MM.1S (cell line): Measurements from ENCODE around the gene FUOM.

ENCODE experiments used
- DNase-seq: peaks from one replicate; pipeline ENCODE4 v3.0.0-alpha.2; 2015
- H2AFZ ChIP-seq: fragments of 300-600 bp; sonication (generic); 2 replicates; pipeline ENCODE4 v1.6.0; 2016; ENCODE audit warnings: antibody characterized with exemption, low read length
- H3F3A ChIP-seq: fragments of 300-600 bp; sonication (generic); 2 replicates; pipeline ENCODE4 v1.6.1; 2016; ENCODE audit warnings: mild to moderate bottlenecking, antibody characterized with exemption, low read length, moderate library complexity, mixed read lengths; ENCODE audit not compliant: insufficient read depth
- H3K27ac ChIP-seq: fragments of 300-600 bp; sonication (generic); 2 replicates; pipeline ENCODE4 v1.5.1; 2016; ENCODE audit warnings: mild to moderate bottlenecking, low read length
- H3K27me3 ChIP-seq: fragments of 300-600 bp; sonication (generic); replicated peaks from 2 replicates; pipeline ENCODE4 v1.6.0; 2016; ENCODE audit warnings: low read length; ENCODE audit not compliant: insufficient read depth
- H3K36me3 ChIP-seq: fragments of 300-600 bp; sonication (generic); replicated peaks from 2 replicates; pipeline ENCODE4 v1.6.1; 2016; ENCODE audit warnings: mild to moderate bottlenecking, low read length, mixed read lengths; ENCODE audit not compliant: insufficient read depth
- H3K4me1 ChIP-seq: fragments of 300-600 bp; sonication (generic); 2 replicates; pipeline ENCODE4 v1.6.1; 2016; ENCODE audit warnings: low read length, mixed read lengths
- H3K4me2 ChIP-seq: fragments of 300-600 bp; sonication (generic); 2 replicates; pipeline ENCODE4 v1.6.0; 2016; ENCODE audit warnings: low read depth, low read length
- H3K4me3 ChIP-seq: fragments of 300-600 bp; sonication (generic); 2 replicates; pipeline ENCODE4 v1.5.1; 2016; ENCODE audit warnings: low read length, mixed read lengths
- H3K79me2 ChIP-seq: fragments of 300-600 bp; sonication (generic); 2 replicates; pipeline ENCODE4 v1.6.1; 2016; ENCODE audit warnings: mixed run types, low read length, mixed read lengths
- H3K9ac ChIP-seq: fragments of 300-600 bp; sonication (generic); 2 replicates; pipeline ENCODE4 v1.6.1; 2016; ENCODE audit warnings: low read length, mixed read lengths
- H3K9me2 ChIP-seq: fragments of 300-600 bp; sonication (generic); replicated peaks from 2 replicates; pipeline ENCODE4 v1.6.1; 2016; ENCODE audit warnings: mild to moderate bottlenecking, low read length, mixed read lengths; ENCODE audit not compliant: insufficient read depth
- H3K9me3 ChIP-seq: fragments of 300-600 bp; sonication (generic); replicated peaks from 2 replicates; pipeline ENCODE4 v1.6.1; 2016; ENCODE audit warnings: mild to moderate bottlenecking, low read length, mixed read lengths; ENCODE audit not compliant: insufficient read depth
- H4K20me1 ChIP-seq: fragments of 300-600 bp; sonication (generic); 2 replicates; pipeline ENCODE4 v1.6.1; 2016; ENCODE audit warnings: mild to moderate bottlenecking, low read length, moderate library complexity, mixed read lengths; ENCODE audit not compliant: insufficient read depth
- EZH2 ChIP-seq: fragments of 300-600 bp; sonication (generic); optimal IDR thresholded peaks from 2 replicates; pipeline ENCODE3; 2017; ENCODE audit warnings: low read depth, mild to moderate bottlenecking, antibody characterized with exemption, low read length, mixed read lengths
- EZH2phosphoT487 ChIP-seq: fragments of 300-600 bp; sonication (generic); IDR thresholded peaks from 2 replicates; pipeline ENCODE4 v1.6.1; 2018; ENCODE audit warnings: antibody characterized with exemption, low read length
- TF ChIP-seq, protein P1 (sequence below): fragments of 300-600 bp; sonication (generic); IDR thresholded peaks from 2 replicates; pipeline ENCODE4 v1.5.1; 2016; ENCODE audit warnings: antibody characterized with exemption, low read length, mixed read lengths

FUOM gene

DNA sequence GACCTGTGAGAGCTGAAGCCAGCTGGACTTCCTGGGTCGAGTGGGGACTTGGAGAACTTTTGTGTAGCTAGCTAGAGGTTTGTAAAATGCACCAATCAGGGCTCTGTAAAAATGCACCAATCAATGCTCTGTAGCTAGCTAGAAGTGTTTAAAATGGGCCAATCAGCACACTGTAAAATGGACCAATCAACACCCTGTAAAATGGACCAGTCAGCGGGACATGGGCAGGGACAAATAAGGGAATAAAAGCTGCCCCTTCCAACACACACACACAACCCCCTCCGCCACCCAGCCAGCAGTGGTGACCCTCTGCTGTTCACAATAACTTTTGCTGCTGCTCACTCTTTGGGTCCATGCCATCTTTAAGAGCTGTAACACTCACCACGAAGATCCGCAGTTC is 42.0 kb downstream of the FUOM start:
- H3K4me3 ChIP-seq = no peak overlapping the region
- no peaks in the 10 kb centered on the region for H4K20me1 ChIP-seq
- no peaks in the 10 kb centered on the region for H3K9me2 ChIP-seq
- H3F3A ChIP-seq = no peaks in the 10 kb centered on the region
- no peaks in the 10 kb centered on the region for H3K9me3 ChIP-seq
- no peak overlapping the region for H3K9ac ChIP-seq
- H3K4me1 ChIP-seq = no peaks in the 10 kb centered on the region
- H3K27me3 ChIP-seq = no peaks in the 10 kb centered on the region
- no peaks in the 10 kb centered on the region for H3K36me3 ChIP-seq
- H2AFZ ChIP-seq = no peak overlapping the region
- no peak for DNase-seq
- H3K27ac ChIP-seq = no peak overlapping the region
- TF ChIP-seq, protein P1, sequence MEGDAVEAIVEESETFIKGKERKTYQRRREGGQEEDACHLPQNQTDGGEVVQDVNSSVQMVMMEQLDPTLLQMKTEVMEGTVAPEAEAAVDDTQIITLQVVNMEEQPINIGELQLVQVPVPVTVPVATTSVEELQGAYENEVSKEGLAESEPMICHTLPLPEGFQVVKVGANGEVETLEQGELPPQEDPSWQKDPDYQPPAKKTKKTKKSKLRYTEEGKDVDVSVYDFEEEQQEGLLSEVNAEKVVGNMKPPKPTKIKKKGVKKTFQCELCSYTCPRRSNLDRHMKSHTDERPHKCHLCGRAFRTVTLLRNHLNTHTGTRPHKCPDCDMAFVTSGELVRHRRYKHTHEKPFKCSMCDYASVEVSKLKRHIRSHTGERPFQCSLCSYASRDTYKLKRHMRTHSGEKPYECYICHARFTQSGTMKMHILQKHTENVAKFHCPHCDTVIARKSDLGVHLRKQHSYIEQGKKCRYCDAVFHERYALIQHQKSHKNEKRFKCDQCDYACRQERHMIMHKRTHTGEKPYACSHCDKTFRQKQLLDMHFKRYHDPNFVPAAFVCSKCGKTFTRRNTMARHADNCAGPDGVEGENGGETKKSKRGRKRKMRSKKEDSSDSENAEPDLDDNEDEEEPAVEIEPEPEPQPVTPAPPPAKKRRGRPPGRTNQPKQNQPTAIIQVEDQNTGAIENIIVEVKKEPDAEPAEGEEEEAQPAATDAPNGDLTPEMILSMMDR = no peak
- TF ChIP-seq EZH2 (no peak), EZH2phosphoT487 (no peak)
- no peak overlapping the region for H3K4me2 ChIP-seq
- no peaks in the 10 kb centered on the region for H3K79me2 ChIP-seq

DNA sequence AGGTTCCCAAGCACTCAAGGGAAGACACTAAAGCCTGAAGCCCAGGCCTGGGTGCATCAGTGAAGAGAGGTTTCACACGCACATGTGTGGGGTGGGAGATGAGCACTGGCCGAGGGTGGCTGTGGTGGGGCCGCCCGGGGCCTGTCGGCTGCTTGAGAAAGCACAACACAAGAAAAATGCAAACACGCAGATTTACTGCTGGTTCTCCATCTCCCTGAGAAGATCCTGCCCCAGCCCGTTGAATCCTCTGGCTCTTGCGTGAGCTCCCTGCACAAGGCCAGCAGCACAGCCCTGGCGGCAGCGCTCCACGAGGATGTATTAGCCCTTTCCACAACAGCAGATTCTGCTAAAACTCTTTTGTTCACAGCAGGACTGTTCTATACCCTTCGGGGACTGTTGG is 42.9 kb downstream of the FUOM start:
- no peaks in the 10 kb centered on the region for H3F3A ChIP-seq
- DNase-seq = no peak
- TF ChIP-seq EZH2phosphoT487 = no peak
- no peak for TF ChIP-seq EZH2
- TF ChIP-seq, protein P1 = no peak

DNA sequence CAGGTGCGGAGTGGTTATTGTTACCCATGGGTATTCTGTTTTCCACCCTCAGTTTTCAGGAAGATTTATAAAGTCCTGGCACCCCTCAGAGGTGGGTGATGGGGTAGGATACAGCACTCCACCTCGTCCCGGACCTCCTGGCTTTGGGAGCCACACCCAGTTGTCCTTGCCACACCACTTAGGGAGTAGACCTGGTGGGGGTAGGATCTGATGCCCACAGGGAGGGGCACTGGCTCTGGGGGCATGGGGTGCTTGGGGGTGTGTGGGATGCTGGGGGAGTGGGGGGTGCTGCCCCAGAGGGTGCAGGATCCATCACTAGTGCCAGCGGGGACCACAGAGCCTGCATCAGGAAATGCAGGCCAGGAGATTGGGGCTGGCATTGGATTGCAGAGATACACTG is 44.6 kb downstream of the FUOM start:
- no peak overlapping the region for H3K27ac ChIP-seq
- TF ChIP-seq EZH2 (no peak), EZH2phosphoT487 (no peak)
- TF ChIP-seq, protein P1 = no peak
- H3K9me3 ChIP-seq = no peaks in the 10 kb centered on the region

More for the DNA sequence above, 42.9 kb downstream of the FUOM start:
- H3K9ac ChIP-seq = no peak overlapping the region
- H3K4me2 ChIP-seq = no peak overlapping the region
- no peak overlapping the region for H3K27ac ChIP-seq
- no peak overlapping the region for H2AFZ ChIP-seq
- H3K4me1 ChIP-seq = no peaks in the 10 kb centered on the region
- H3K79me2 ChIP-seq = no peaks in the 10 kb centered on the region
- no peaks in the 10 kb centered on the region for H3K36me3 ChIP-seq
- no peaks in the 10 kb centered on the region for H3K27me3 ChIP-seq
- H3K4me3 ChIP-seq = no peak overlapping the region
- no peaks in the 10 kb centered on the region for H3K9me2 ChIP-seq
- no peaks in the 10 kb centered on the region for H3K9me3 ChIP-seq
- H4K20me1 ChIP-seq = no peaks in the 10 kb centered on the region

More for the DNA sequence above, 44.6 kb downstream of the FUOM start:
- H3K4me1 ChIP-seq = peaks cover 5% of the 10 kb centered on the region; the same call in 1 of the 2 replicates
- no peak overlapping the region for H2AFZ ChIP-seq
- H3K9ac ChIP-seq = no peak overlapping the region
- no peak overlapping the region for H3K4me2 ChIP-seq
- no peaks in the 10 kb centered on the region for H4K20me1 ChIP-seq
- H3K27me3 ChIP-seq = no peaks in the 10 kb centered on the region
- H3K36me3 ChIP-seq = no peaks in the 10 kb centered on the region
- H3K79me2 ChIP-seq = peaks cover 5% of the 10 kb centered on the region
- H3K9me2 ChIP-seq = no peaks in the 10 kb centered on the region
- DNase-seq = no peak
- no peak overlapping the region for H3K4me3 ChIP-seq
- peaks cover 2% of the 10 kb centered on the region; the same call in 1 of the 2 replicates for H3F3A ChIP-seq
